GM21717 (cell line): Measurements from ENCODE around the gene SRPK3.
"Not testable (repeated sequence)": the region's sequence is repeated elsewhere in the genome, so short reads cannot be mapped to it uniquely, and the experiment has no call there.

Experiments
- ATAC-seq: cut with Tn5 transposase; IDR thresholded peaks from one replicate; pipeline ENCODE4 v1.9.1; 2021; ENCODE audit warnings: mild to moderate bottlenecking, moderate library complexity; ENCODE audit not compliant: unreplicated experiment

Gene SRPK3

DNA sequence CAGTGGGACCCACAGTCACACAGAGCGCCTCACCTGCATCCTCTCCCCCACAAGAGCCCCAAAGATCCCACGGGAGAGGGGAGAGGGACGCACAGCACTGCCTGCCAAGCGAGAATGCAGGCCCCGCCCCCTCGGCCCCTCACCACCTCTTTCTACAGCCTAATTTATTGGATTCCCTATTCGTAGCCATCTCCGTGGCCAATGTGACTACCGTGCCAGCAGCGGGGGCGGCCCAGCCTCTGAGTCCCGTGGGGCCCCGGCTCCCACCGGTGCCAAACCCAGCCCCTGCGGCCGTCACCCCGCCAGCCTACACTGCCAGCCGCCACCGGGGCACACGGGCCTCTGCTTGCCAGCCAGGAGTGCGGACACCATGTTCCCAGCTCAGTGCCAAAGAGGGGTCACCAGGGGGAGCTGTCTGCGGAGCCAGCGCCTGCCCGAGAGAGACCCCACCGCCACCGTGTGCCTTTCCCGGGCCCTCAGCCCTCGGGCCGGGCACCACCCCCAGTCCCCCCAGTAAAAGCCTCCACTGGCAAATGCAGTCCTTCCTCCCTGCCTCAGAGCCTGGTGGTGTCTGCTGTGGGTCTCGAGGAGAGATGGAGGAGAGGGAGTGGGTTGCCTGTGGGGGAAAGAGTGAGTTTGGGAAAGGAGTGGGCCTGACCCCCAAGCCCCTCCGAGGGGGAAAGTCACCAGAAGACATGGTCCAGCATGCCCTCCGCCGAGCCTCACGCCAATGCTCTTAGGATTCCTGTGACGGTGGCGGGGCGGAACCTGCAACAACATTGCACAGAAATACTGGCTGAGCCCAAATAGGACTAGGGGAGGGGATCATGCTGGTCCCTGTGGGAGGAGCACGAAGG lies 36.4 kb upstream of the SRPK3 start:
- ATAC-seq: no peak

DNA sequence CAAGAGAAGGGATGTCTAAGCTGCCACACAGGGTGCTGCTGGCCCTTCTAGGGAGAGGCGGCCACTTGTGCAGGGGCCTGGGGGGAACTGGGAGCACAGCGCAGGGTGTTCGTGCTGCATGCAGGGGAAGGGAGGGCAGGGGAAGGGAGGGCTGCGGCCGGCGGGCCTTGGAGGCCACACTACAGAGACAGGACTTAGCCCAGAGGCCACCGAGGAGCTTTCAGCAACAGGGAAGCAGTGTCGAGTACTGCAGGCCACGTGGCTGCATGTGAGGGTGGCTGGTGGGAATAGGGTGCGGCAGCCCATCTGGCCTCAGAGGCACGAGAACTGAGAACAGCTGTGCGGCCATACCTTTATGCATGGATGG lies 35.8 kb upstream of the SRPK3 start:
- ATAC-seq: not testable (repeated sequence)

DNA sequence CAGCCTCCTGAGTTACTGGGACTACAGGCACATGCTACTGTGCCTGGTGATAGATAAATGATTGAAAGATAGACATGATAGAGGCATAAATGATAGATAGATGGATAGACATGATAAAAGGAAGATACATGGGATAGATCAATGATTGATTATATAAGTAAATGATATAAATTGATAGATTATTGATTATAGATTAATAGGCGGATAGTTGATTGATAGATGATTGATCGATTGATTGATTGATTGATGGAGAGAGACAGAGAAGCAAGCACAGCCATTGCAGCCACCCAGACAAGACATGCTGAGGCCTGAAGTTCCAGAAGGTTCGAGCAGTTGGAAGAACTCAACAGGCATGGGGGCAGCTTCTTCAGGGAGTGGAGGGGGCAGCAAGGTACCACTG lies 34.5 kb upstream of the SRPK3 start:
- no peak for ATAC-seq

DNA sequence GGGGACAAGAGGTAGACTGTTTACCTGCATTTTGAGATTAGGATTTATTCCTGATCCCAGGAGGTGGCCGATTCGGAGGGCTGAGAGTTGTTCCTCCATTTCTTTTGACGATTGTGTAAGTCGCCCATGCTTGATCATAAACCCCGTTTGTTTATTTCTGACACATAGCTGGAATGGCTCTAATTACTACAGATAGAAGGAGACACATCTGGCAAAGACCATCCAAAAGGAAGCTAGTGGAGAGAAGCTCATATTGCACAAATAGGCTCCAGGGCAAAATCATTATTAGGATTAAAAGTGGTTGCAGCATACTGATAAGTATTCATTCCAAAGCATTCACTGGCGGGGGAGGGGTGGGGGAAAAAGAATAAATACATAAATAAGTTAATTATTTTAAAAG lies 33.9 kb upstream of the SRPK3 start:
- ATAC-seq: not testable (repeated sequence)

DNA sequence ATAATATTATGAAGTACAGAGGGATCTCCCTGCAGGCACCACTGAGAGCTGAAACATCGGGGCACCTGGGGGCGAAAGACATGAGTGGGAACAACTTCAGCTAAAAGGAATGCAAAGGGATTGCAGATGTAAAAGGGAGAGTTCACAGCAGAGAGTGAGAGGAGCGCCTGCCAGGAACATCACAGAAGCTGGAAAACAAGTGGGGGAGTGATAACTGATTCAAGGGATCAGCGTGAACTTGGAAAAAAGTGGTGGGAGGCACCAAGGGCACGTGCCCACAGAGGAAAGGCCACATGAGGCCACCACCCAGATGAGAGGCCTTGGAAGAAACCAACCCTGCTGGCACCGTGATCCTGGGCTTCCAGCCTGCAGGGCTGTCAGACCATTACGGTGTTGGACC lies 31.8 kb upstream of the SRPK3 start:
- not testable (repeated sequence) for ATAC-seq

DNA sequence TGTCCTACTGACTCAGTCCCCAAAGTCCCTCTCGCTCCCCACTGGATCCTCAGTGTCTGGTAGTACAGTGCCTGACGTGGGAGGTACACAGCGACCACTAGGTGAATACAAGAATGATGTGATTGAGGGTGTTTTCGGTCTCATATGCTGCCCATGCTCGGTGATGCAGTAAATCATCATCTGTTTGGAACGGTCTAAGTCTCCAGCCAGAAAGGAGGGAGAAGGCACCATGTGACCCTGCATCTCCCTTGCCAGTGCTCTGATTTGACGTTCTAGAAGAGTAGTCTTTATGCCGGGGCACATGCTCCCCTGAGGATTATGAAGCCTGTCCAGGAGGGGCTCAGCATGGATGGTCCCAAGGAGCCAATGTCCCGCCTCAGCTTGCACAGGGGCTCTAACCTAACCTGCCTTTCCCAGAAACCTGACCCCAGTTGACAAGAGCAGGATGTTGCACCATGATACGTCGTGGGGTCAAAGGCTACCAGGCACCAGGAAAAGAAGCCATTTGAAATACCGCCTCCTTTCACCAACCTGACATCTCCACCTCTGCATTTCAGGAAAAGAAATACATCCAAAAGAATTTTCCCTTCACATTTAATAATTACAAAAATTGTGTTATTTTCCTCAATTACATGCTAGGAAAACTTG lies 30.6 kb upstream of the SRPK3 start:
- ATAC-seq: no peak

DNA sequence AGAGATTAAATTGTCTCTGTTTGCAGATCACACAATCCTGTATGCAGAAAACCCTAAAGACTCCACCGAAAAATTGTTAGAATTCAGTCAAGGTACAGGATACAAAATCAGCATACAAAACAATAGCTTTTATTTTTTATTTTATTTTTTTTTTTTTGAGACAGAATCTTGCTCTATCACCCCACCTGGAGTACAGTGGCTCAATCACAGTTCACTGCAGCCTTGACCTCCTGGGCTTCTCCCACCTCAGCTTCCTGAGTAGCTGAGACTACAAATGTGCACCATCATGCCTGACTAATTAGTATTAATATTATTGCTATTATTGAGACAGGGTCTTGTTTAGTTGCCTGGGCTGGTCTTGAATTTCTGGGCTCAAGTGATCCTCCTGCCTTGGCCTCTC lies 25.7 kb upstream of the SRPK3 start:
- ATAC-seq: no peak

DNA sequence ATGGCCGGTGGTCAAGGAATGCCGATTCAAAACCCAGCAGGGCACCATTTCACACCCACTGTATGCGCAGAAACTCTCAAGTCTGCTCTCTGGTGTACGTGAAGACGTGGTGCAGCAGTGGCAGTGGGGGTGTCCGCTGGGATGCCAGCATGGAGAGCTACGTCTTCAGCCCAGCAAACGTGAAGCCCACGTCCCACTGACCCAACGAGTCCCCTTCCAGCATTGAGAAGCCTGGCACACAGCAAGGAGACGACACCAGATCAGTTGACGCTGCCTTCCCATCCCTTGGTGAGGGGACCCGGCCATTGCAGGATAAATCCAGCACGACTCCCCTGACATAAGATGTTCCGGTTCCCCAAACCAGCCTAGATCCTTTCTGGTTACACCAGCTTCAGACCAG lies 19.0 kb upstream of the SRPK3 start:
- ATAC-seq: no peak

DNA sequence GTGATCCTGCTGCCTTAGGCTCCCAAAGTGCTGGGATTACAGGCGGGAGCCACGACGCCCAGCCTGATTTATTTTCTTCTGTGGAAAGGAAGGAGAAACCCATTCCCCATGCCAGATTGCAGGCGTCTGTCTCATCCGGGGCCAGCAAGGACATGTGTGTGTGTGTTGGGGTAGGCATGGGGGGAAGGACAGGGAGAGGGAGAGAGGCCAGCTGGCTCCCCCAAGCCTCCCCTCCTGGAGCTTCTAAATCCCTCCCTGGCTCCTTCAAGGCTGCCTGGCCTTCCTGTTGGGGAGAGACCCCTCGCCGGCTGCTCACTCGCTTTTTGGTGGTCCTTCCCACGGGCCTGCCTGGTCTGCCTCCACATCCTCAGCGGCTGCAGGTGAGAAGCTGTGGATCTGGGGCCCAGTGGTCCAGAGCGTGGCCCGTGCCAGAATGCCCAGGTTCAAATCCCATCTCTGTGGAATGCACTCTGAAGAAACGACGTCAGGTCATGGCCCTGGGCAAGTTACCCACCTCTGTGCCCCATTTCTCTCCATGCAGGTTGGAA lies 18.1 kb upstream of the SRPK3 start:
- no peak for ATAC-seq

DNA sequence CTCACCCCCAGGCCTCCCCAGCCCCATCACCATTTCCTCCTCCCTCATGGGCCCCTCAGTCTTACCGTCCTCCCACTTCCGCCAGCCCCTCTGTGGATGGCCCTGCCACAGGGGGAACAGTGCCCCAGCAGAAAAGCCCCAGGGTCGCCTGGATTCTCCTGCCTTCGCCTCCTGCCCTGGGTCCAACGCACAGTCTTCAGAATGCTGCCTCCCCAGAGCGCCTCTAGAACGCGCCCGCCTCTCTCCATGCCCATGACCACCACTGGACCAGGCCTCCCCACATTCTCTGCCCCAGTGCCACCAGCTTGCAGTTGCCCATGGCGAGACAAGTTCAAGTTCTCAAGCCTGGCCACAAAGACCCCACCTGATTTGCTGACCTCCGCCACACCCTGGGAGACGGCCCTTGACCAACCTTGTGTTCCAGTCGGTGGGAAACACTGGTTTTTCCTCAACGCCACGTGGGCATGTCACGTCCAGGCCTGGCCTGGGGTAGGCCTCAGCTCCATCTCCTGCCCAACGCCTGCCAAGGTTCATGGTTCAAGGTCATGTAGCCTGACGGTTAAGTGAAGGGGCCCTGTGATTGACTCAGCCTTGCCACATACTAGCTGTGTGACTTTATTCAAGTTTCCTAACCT lies 17.4 kb upstream of the SRPK3 start:
- ATAC-seq: no peak

DNA sequence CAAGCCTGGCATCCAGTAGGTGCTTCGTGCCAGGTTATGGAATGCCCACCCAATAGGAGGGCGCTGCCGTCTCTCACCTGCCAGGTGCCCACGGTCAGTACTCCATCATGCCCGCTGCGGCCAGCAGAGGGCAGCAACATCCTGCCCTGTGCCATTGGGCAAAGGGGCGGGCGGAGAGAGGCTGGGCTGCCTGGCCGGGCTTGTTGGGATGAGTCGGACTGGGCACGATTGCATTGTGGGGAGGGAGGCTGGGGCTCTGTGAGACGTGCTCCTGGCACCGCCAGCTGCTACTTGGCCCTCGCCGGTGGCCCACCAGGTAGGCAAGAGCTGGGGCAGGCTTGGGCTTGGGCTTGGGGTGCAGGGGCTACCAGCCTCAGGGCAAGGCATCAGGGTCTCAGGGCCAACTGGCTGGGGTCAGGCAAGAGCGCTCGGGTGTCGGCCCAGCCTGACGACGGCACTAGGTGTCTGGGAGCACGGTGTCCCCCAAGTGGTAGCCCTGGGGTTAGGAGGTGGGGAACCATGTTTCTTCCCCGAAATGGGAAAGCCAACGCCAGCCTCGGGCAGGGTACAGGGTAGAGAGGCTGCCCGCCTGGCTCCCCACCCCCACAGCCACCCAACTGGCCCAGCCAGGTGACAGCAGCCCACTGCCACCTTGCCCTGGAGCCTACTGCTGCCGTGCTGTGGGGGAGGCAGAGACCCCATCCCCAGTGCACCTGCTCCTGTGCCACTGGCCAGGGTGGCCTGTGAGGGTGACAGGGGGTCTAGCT lies 16.7 kb upstream of the SRPK3 start, which contains the start of gene PLXNB3:
Gene PLXNB3 (plus strand): TSS at position 261 of the 767 bp plus-strand sequence. CDS start 1,287 bp downstream, outside the sequence.
- ATAC-seq: peak; percentile 55

DNA sequence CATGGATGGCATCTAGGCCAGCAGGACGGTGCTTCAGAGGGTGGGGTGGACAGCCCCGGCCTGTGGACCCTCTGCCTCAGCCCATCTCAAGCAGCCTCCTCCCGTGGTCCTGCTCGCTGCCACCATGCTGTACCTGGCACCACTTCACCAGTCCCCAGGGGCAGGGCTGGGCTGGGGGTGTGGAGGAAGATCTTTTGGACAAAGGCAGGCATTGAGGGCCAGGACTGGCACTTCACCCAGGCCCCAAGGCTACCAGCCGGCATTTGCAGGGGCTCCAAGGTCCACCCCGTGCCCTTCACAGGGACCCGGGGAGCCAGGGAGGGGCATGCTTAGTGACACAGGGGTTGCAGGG lies 16.1 kb upstream of the SRPK3 start:
- no peak for ATAC-seq

DNA sequence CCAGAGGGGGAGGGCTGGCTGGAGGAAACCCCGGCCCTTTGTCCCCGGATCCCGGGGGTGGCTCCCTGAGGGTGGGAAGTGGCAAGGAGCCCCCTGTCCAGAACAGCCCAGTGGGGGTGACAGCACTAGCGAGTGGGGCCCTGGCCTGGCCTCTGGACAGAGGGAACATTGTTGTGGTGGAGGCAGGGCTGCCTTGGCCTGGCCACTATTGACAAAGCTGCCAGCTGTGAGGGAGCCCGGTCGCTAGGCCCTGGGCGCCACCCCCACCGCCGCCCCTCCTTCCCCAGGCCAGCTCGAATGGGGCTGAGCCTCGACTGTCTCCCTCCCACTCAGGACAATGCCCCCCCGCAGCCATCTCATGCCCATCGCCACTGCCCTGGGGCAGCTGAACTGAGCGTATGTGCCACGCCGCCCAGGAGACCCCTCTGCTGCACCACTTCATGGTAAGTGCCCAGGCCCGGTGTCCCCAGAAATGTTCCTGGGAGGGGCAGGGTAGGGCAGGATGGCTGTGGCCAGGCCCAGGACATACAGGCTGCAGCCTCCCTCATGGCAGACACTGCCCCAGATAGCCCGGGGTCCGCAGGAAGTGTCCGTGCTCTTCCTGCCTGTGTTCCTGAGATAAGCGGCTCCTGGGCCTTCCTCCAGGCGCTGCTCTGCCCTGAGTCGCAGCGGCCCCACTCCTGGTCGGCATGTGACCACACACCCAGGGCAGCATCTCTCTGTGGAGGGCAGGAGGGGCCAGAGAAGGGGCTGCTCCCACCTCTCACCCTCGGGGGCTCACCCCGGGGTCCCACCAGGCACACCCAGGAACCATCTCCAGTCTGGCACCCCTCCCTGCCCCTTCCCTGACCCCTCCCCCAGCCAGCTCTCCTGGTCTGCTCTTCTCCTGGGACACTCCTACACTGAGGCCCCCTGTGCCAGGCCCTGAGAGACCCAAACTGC lies 15.4 kb upstream of the SRPK3 start:
- ATAC-seq: no peak

DNA sequence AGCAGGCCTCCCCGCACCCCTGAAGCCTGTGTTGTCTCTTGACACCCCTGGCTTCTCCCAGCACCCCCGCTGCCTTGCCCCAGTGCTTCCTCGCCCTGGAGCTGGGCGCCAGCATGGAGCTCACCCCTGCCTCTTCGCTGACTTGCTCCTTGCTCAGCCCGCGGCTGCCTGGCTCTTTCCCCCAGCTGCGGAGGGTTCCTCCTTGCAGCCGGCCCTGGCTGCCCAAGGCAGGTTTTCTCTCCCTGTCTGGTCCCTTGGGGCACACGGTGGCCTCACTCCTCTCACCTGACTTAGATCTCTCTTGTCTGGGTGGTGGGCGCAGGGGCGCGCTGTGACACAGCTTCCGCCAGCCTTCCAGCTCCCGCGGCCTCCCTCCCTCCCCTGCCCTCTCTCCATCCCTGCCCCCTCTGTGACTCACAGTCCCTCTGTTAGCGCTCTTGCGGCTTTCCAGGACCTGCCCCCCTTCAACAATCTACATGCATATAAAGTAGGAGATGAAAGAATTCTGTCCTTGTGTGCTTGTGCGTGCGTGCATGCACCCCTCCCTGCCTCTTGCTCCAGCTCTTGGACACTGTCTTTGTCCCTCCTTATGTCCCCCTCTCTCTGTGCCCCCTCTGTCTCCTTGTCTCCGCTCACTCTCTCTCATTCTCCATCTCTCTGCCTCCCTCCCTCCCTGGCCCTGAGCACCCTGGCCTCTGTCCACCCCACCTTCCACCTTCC lies 14.6 kb upstream of the SRPK3 start:
- ATAC-seq: no peak

DNA sequence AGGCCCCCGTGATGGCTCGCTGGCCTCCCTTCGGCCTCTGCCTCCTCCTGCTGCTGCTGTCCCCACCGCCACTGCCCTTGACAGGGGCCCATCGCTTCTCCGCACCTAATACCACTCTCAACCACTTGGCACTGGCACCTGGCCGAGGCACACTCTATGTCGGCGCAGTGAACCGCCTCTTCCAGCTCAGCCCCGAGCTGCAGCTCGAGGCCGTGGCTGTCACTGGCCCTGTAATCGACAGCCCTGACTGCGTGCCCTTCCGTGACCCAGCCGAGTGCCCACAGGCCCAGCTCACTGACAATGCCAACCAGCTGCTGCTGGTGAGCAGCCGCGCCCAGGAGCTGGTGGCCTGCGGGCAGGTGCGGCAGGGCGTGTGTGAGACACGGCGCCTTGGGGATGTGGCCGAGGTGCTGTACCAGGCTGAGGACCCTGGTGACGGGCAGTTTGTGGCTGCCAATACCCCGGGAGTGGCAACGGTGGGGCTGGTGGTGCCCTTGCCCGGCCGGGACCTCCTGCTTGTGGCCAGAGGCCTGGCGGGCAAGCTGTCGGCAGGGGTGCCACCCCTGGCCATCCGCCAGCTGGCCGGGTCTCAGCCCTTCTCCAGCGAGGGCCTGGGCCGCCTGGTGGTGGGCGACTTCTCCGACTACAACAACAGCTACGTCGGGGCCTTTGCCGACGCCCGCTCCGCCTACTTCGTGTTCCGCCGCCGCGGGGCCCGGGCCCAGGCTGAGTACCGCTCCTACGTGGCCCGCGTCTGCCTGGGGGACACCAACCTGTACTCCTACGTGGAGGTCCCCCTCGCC lies 13.8 kb upstream of the SRPK3 start:
- no peak for ATAC-seq

DNA sequence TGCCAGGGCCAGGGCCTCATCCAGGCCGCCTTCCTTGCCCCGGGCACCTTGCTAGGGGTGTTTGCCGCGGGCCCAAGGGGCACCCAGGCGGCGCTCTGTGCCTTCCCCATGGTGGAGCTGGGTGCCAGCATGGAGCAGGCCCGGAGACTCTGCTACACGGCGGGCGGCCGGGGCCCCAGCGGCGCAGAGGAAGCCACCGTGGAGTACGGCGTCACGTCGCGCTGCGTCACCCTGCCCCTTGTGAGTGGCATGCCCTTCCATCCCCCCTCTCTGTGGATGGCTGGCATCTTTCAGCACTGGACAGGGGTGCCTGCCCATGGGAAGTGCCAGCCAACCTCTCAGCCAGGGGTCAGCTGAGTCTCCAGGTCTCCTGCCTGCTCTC lies 13.2 kb upstream of the SRPK3 start:
- no peak for ATAC-seq

DNA sequence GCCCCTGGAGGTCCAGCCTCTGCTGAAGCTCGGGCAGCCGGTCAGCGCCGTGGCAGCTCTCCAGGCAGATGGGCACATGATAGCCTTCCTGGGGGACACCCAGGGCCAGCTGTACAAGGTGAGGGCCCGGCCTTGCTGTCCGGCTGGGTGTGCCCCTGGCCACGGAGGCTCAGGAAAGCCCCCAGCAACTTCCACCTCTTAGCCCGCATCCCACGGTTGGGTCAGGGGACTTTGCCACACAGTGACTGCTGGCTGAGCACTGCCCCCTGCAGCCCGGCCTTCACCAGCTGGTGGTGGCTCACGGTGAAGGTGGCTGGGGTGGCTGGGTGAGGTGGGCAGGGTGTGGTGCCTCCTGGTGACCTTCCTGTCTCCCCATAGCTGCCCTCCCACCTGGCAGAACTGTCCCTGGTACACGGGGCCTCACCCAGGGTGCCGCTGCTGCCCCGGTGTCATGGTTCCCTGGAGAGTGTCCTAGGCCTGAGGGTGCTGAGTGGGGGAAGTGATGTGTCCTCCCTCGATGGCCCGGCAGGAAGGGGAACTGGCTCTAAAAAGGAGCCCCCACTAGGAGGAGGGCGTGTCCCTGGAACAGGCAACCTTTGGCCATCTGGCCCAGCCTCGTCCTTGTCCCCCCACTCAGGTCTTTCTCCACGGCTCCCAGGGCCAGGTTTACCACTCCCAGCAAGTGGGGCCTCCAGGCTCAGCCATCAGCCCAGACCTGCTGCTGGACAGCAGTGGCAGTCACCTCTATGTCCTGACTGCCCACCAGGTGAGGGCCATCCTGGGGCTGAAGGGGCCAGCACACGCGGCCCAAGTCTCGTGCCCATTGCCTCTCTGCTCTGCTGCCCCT lies 12.3 kb upstream of the SRPK3 start:
- no peak for ATAC-seq
